AG09319 (cell line): ENCODE results near the gene CASZ1.

Experiments used
- DNase-seq: peaks from one replicate; pipeline ENCODE4 v3.0.0-alpha.2; 2010; ENCODE audit warnings: low read depth; ENCODE audit errors: extremely low read depth
- TF ChIP-seq, protein P1 (sequence below): IDR thresholded peaks from 2 replicates; pipeline ENCODE4 v1.5.1; 2011; ENCODE audit warnings: low read depth, mild to moderate bottlenecking, inconsistent platforms, low read length, moderate library complexity

Gene CASZ1

DNA sequence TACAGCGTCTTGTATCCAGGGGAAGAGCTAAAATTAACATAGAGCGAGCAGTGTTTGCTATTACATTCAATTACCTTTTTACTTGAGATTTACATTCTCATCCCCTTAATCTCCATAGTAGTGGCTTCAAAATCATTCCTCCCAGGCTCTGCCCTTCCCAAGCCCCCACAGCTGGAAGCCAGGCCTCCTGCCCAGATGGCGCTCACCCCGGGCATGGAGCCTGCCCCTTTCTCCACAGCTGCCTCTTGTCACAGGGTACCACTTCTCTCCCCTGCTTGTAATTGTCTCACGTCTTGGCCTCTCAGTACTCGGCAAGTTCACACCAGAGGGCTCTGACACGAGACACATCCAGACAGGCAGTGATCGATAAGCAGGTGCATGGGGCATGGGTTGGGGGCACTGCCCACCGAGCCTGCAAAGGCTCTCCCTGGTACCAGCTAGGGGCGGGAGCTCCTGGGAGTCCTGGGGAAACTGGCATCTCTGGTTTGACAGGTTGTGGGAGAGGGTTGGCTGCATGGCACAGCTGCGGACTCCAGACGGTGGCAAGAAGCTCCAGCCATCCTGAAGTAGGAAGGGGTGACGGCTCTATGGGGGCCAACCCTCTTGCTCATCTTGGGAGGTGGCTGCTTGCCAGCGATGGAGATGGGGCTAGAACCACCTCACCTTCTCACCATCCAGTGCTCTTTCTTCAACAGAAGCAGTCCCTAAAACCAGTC is 20.1 kb downstream of the CASZ1 start:
- TF ChIP-seq, protein P1, sequence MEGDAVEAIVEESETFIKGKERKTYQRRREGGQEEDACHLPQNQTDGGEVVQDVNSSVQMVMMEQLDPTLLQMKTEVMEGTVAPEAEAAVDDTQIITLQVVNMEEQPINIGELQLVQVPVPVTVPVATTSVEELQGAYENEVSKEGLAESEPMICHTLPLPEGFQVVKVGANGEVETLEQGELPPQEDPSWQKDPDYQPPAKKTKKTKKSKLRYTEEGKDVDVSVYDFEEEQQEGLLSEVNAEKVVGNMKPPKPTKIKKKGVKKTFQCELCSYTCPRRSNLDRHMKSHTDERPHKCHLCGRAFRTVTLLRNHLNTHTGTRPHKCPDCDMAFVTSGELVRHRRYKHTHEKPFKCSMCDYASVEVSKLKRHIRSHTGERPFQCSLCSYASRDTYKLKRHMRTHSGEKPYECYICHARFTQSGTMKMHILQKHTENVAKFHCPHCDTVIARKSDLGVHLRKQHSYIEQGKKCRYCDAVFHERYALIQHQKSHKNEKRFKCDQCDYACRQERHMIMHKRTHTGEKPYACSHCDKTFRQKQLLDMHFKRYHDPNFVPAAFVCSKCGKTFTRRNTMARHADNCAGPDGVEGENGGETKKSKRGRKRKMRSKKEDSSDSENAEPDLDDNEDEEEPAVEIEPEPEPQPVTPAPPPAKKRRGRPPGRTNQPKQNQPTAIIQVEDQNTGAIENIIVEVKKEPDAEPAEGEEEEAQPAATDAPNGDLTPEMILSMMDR, result no peak
- no peak for DNase-seq

DNA sequence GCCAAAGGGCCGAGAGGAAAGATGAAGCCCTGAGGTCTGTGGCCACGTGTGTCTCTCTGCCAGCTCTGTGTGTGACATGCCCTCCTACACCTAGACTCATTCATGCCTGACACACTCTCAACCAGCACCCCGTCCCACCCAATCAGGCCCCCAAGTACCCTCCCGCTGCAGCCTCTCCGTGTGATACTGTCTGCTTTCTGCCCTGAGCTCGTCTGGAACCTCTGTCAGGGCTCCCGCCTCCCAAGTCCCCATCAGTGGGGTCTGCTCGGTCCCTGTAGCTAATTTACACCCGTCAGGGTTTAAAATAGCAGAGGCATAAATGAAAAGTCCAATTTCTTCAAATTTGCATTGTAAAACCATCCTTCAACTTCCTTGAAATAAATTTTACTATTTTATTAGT is 20.7 kb downstream of the CASZ1 start:
- TF ChIP-seq, protein P1, result no peak
- DNase-seq, result no peak

DNA sequence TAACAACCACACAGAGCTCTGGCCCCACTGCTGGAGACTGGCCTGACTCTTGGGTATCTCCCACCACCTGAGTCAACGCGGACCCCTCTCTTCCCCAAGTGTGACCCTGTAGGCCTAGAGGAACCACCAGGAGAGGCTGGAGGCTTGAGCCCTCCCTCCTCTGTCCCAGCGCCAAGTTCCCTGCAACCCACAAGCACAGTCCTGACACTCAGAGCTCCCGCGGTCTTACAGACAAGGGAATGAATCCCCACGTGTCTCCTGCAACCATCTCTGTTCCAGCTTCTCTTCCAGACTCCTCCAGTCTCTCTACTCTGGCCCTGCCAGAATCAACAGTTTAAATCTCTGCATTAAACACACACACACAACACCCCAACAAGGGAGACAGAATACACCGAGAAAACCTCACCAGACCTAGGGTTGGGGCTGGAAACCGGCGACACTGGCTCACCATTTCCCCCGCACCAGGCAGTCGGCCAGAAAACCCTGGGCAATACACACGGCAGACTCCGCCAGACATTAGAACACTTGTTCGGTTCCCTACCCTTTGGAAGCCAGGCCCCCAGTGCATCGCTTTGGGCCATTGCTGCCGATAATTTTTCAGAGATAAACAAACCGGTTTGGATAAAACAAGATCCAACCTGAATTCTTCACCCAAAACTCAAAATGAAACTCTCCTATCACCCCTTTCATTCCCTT is 21.7 kb downstream of the CASZ1 start:
- no peak for DNase-seq
- TF ChIP-seq, protein P1, result no peak

DNA sequence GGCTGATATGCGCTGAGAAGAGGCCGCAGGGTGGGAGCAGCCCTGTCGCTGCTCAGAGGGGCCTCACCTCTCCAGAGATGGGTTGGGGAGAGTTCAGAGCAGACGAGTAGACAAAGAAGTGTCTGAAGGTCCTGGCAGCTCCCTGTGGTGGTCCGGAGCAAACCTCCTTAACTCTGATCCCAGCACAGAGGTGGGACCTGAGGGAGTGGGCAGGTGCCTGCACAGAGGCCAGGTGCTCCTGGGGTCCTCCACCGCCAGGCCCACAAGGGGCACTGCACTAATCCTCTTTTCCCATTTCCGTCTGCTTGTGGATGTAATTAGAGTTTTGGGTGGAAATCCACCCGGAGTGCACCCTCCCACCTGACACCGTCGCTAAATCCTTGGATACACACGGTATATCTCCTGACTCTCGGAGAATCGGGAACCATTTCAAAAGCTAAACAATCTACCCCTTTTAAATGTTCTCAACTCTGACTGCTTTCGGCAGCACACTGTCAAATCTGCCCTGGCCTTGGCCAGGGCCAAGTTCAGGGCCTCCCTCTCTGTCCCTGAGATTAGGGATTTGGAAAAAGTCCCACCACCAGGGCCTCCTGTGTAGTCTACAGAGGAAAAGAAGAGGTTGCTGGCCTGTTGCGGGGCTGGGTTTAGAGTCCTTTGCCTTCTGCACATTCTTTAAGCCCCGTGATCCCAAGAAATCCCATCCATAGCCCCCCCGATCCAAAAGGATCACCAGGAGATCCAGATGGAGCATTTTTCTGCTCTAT is 22.4 kb downstream of the CASZ1 start:
- TF ChIP-seq, protein P1, result no peak
- no peak for DNase-seq

DNA sequence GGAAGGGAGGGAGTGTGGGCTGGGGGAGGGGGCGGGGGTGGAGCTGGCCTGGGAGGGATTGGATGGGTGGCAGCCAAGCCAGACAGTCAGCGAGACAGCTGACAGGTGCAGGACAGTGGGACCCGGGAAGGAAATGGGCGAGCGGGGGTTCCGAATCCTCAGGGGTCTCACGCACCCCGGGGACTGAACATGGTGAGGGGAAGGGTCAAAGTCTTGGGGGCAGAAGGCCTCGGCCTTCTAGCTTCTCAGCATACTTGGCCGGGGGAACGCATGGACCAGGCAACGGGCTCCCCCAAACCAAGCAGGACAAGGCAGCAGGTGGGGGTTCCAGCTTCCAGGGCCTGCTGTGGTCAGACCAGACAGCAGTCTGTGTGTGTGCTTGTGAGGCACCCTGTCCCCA is 23.1 kb downstream of the CASZ1 start:
- TF ChIP-seq, protein P1, result no peak
- DNase-seq, result no peak

DNA sequence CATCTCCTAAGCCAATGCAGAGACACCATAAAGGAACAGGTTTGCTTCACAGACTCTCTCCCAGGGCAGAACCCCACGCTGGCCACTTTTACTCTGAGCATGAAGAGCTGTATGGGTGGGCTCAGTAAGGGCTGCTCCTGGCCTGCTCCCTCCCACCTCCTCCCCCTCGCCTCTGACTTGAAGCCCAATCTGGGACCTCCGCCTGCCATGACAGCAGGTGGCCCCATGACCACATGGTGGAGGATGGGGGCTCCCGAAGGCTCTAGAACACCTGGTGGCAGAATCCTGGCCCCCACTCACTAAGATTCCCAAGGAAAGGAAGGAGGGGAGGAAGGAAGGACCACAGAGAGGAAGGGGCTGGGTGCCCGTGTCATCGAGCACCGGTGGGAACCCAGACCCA is 23.7 kb downstream of the CASZ1 start:
- TF ChIP-seq, protein P1, result no peak
- no peak for DNase-seq

DNA sequence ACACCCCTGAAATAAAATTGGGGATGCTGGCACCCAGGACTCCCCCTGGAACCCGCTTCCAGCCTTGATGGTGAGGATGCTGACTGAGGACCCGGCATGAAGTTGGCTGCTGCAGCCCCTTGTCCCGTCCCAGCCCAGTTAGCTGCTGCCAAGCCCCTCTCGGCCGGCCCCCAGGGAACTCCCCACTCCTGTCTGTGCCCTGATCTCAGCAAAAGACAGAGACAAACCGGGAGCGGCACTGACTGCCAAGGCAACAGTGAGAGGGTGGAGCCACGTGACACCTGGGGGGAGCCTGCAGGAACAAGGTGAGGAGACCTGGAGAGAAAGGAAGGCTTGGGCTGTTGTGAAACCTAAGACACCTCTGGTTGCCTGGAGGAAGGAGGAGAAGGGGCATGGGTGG is 24.7 kb downstream of the CASZ1 start:
- TF ChIP-seq, protein P1, result no peak
- DNase-seq, result no peak
